ENCODE data around the gene SERPINE2. TPM values are rescaled to one million over a fixed set of nuclear protein-coding genes. Genes with fewer than 3 reads are reported as not detected.

The SERPINE2 gene
- total RNA-seq, 1 donor, result 658 TPM

DNA sequence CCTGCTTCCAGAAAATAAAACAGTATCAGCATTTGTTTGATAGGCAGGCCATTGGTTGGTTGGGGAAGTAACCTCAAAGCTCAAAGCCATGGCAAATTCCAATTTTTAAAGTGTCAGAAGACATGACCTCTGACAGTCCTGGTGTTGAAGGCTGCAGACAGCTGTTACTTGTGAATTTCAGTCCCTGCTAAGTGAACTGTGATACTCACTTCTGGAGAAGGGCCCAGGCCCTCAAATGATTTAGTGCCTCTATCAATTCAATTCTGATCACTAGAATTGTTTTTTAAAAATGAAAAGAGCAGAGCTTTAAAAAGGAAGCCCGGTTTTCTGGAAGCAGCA is 58.7 kb downstream of the SERPINE2 start:
- TF ChIP-seq, protein P1, sequence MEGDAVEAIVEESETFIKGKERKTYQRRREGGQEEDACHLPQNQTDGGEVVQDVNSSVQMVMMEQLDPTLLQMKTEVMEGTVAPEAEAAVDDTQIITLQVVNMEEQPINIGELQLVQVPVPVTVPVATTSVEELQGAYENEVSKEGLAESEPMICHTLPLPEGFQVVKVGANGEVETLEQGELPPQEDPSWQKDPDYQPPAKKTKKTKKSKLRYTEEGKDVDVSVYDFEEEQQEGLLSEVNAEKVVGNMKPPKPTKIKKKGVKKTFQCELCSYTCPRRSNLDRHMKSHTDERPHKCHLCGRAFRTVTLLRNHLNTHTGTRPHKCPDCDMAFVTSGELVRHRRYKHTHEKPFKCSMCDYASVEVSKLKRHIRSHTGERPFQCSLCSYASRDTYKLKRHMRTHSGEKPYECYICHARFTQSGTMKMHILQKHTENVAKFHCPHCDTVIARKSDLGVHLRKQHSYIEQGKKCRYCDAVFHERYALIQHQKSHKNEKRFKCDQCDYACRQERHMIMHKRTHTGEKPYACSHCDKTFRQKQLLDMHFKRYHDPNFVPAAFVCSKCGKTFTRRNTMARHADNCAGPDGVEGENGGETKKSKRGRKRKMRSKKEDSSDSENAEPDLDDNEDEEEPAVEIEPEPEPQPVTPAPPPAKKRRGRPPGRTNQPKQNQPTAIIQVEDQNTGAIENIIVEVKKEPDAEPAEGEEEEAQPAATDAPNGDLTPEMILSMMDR (IDR thresholded peaks at IDR 0.05; ENCODE audit: extremely low read depth, low read depth, low read length), result no peak
- H3K27me3 ChIP-seq (ENCODE audit: insufficient read depth, low read length), result no peaks in the 10 kb centered on the region
- no peak for DNase-seq (ENCODE audit: insufficient read length, low spot score, missing footprints)
- H3K9me3 ChIP-seq (ENCODE audit: low read depth, low read length), result no peaks in the 10 kb centered on the region
- H3K4me2 ChIP-seq (ENCODE audit: insufficient read depth, low read length), result no peak overlapping the region
- H3K4me1 ChIP-seq (ENCODE audit: insufficient read depth, low read length), result peaks cover 7% of the 10 kb centered on the region
- H3K27ac ChIP-seq (ENCODE audit: low read depth, low read length), result no peak overlapping the region
- no peaks in the 10 kb centered on the region for H4K20me1 ChIP-seq (ENCODE audit: insufficient read depth, low read length)
- H3K79me2 ChIP-seq (ENCODE audit: insufficient read depth, low read length), result no peaks in the 10 kb centered on the region
- peaks cover 71% of the 10 kb centered on the region for H3K36me3 ChIP-seq (ENCODE audit: insufficient read depth, low read length)
- H3K4me3 ChIP-seq (ENCODE audit: insufficient read depth, low read length), result no peak overlapping the region
- H2AFZ ChIP-seq (ENCODE audit: low read length), result no peak overlapping the region

DNA sequence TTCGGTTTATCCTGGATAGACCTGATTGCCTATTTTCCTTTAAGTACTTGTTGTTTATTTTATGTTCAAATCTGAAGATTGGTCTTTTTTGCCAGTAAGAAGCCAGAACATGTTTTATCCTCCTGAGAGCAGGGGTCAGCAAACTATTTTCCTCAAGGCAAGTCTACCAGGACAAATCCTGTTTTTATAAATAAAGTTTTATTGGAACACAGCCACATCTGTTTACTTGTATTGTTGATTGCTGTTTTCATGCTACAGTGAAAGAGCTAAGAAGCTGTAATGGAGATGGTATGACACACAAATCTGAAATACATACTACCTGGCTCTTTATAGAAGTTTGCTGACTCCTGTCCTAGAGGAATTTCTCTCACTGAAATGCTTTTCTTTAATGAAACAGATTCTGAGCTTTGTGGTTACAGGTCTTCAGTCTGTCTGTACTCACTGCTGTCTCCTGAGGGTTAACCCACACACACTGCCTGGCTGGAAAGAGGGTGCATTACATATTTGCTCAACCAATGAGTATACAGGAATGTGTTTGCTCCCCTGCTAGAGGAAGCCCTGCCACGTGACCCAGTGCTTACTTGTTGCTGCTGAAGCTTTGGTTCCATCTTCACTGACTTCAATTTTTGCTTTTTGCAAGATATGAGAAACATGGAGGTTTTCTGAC is 59.2 kb downstream of the SERPINE2 start:
- no peak for DNase-seq (ENCODE audit: insufficient read length, low spot score, missing footprints)
- H3K4me2 ChIP-seq (ENCODE audit: insufficient read depth, low read length), result no peak overlapping the region
- no peaks in the 10 kb centered on the region for H4K20me1 ChIP-seq (ENCODE audit: insufficient read depth, low read length)
- peaks cover 75% of the 10 kb centered on the region for H3K36me3 ChIP-seq (ENCODE audit: insufficient read depth, low read length)
- no peak overlapping the region for H2AFZ ChIP-seq (ENCODE audit: low read length)
- no peak overlapping the region for H3K27ac ChIP-seq (ENCODE audit: low read depth, low read length)
- no peak overlapping the region for H3K4me3 ChIP-seq (ENCODE audit: insufficient read depth, low read length)
- peaks cover 7% of the 10 kb centered on the region for H3K4me1 ChIP-seq (ENCODE audit: insufficient read depth, low read length)
- TF ChIP-seq, protein P1 (IDR thresholded peaks at IDR 0.05; ENCODE audit: extremely low read depth, low read depth, low read length), result no peak
- H3K9me3 ChIP-seq (ENCODE audit: low read depth, low read length), result no peaks in the 10 kb centered on the region
- H3K79me2 ChIP-seq (ENCODE audit: insufficient read depth, low read length), result no peaks in the 10 kb centered on the region
- no peaks in the 10 kb centered on the region for H3K27me3 ChIP-seq (ENCODE audit: insufficient read depth, low read length)

DNA sequence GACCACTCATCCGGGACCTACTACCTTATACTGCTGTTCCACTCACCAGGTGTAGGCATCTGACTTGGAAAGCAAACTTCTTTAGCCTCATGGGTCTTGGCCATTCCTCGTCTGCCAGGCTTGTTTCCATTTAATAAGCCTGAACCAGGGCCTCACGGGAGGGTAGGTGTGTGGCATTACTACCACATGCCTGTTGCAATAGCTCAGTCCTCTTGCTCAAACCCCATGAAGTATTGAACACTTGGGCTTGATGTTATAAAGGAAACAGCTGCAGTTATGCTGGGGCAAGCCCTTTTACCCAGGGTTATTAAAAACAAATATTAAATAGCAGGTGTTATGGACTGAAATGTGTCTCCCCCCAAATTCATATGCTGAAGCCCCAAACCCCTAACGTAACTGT is 60.6 kb downstream of the SERPINE2 start:
- Histone ChIP-seq H3K36me3 (ENCODE audit: insufficient read depth, low read length) (peaks cover 66% of the 10 kb centered on the region), H3K27ac (ENCODE audit: low read depth, low read length) (no peak overlapping the region), H3K4me3 (ENCODE audit: insufficient read depth, low read length) (no peak overlapping the region), H2AFZ (ENCODE audit: low read length) (no peak overlapping the region), H3K9me3 (ENCODE audit: low read depth, low read length) (no peaks in the 10 kb centered on the region), H3K79me2 (ENCODE audit: insufficient read depth, low read length) (no peaks in the 10 kb centered on the region), H3K27me3 (ENCODE audit: insufficient read depth, low read length) (no peaks in the 10 kb centered on the region), H4K20me1 (ENCODE audit: insufficient read depth, low read length) (no peaks in the 10 kb centered on the region), H3K4me2 (ENCODE audit: insufficient read depth, low read length) (no peak overlapping the region), H3K4me1 (ENCODE audit: insufficient read depth, low read length) (peaks cover 7% of the 10 kb centered on the region)
- no peak for DNase-seq (ENCODE audit: insufficient read length, low spot score, missing footprints)
- TF ChIP-seq, protein P1 (IDR thresholded peaks at IDR 0.05; ENCODE audit: extremely low read depth, low read depth, low read length), result no peak

DNA sequence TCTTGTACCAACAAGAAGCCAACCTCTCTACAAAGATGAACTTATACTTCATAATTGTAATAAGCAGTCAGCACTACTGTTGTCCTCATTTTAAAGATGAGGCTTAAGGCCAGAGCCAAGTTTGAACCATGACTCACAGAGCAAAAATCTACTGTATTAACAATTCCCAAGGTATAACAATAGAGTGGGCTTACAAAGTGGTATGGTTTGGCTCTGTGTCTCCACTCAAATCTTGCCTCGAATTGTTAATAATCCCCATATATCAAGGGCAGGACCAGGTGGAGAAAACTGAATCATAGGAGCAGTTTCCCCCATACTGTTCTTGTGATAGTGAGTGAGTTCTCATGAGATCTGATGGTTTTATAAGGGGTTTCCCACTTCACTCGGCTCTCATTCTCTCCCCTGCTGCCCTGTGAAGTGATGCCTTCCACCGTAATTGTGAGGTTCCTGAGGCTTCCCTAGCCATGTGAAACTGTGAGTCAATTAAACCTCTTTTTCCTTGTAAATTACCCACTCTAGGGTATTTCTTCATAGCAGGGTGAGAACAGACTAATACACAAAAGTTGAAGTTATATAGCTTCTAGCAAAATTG is 62.4 kb downstream of the SERPINE2 start:
- H3K27ac ChIP-seq (ENCODE audit: low read depth, low read length), result peak overlapping the region; percentile 32

More for the DNA sequence above, 62.4 kb downstream of the SERPINE2 start:
- no peaks in the 10 kb centered on the region for H3K27me3 ChIP-seq (ENCODE audit: insufficient read depth, low read length)
- H3K9me3 ChIP-seq (ENCODE audit: low read depth, low read length), result no peaks in the 10 kb centered on the region
- H3K36me3 ChIP-seq (ENCODE audit: insufficient read depth, low read length), result peaks cover 50% of the 10 kb centered on the region
- H2AFZ ChIP-seq (ENCODE audit: low read length), result no peak overlapping the region
- no peaks in the 10 kb centered on the region for H4K20me1 ChIP-seq (ENCODE audit: insufficient read depth, low read length)
- peak; percentile 66 for DNase-seq (ENCODE audit: insufficient read length, low spot score, missing footprints)
- no peak overlapping the region for H3K4me3 ChIP-seq (ENCODE audit: insufficient read depth, low read length)
- TF ChIP-seq, protein P1 (IDR thresholded peaks at IDR 0.05; ENCODE audit: extremely low read depth, low read depth, low read length), result no peak
- peaks cover 7% of the 10 kb centered on the region for H3K4me1 ChIP-seq (ENCODE audit: insufficient read depth, low read length)
- H3K4me2 ChIP-seq (ENCODE audit: insufficient read depth, low read length), result no peak overlapping the region
- H3K79me2 ChIP-seq (ENCODE audit: insufficient read depth, low read length), result no peaks in the 10 kb centered on the region
